ENCODE data around the gene SEMA6B.
A peak's percentile ranks its signal among the peaks of the same experiment; 100 is the strongest.

Gene SEMA6B

DNA sequence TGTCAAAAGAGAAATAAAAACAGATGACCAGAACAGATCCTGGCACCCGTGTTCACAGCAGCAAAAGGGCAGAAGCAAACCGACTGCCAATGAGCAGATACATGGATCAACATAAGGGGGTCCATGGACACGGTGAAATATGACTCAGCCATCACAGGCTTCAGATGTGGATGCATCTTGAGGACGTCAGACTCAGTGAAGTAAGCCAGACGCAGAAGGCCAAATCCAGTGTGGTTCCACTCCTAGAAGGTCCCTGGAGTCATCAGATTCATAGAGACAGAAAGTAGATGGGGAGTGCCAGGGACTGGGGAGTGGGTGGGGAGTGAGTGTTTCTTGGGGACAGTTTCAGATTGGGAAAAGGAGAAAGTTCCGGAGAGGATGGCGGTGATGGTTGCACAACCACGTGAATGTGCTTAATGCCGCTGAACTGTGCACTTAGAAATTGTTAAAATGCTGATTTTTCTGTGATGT is 28.8 kb upstream of the SEMA6B start:
- DNase-seq: no peak

DNA sequence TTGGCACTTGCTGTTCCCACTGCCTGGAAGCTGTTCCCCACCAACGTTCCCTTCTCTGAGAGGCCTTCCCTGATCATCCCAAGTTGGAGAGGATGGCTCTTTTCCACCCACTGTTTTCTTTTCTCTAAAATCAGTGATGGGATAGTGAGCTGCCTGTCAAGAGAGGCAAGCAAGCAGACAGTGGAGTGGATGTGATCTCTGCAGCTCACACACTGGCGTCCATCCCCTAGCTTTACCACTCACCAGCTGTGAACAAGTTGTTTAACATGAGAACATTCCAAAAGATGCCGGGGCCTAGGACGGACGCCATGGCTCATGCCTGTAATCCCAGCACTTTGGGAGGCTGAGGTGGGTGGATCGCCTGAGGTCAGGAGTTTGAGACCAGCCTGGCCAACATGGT is 28.0 kb upstream of the SEMA6B start:
- no peak for DNase-seq

DNA sequence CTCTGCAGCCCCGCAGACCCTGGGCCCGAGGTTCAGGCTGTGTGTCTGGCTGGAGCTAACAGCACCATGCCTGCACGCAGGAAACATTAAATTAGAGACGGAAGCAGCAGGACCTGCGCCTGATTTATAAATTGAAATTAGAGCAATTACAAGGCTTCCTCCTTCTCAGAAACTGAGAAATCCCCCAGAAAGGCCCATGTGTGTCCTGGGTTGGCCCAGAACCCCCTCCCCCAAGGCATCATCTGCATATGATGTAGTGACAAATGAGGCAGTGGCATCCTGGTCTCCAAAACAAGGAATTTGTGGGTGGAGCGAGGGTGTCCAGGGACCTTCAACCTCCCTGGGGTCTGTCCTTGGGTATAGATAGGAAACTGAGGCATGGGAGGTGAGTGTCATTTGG is 27.2 kb upstream of the SEMA6B start:
- DNase-seq: no peak

DNA sequence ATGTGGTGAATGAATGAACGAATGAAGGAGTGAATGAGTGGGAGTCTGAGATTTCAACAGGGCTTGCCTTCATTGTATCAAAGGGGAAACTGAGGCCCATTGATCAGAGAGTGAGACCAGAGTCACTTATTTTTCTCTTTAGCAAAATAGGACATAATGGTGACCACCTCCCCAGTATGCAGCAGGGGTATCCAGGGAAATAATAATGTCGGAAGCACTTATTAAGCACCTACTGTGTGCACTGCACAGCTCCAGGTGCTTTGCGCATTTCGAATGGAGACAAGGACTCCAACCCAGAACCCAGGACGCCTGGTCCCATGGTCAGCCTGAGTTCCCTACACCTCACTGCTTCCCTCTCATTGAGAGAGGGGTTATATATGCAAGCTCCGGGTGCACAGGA is 26.8 kb upstream of the SEMA6B start:
- no peak for DNase-seq

DNA sequence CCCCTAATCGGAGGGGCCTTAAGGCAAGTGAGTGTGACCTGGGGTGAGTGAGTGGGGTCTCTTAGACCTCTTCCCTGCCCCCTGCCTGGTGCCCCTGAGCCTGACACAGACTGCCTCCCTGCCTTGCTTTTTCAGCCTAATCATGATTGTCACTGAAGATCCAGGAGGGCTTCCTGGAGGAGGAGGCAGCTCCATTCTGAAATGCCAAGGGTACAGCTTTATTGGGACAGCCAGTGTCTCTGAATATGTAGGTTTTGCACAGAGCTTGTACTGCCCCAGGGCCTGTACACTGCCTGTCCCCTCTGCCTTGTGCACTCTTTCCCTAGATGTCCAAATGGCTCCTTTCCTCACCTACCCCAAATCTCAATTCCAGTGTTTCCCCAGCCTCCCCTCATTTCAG is 26.1 kb upstream of the SEMA6B start:
- no peak for DNase-seq

DNA sequence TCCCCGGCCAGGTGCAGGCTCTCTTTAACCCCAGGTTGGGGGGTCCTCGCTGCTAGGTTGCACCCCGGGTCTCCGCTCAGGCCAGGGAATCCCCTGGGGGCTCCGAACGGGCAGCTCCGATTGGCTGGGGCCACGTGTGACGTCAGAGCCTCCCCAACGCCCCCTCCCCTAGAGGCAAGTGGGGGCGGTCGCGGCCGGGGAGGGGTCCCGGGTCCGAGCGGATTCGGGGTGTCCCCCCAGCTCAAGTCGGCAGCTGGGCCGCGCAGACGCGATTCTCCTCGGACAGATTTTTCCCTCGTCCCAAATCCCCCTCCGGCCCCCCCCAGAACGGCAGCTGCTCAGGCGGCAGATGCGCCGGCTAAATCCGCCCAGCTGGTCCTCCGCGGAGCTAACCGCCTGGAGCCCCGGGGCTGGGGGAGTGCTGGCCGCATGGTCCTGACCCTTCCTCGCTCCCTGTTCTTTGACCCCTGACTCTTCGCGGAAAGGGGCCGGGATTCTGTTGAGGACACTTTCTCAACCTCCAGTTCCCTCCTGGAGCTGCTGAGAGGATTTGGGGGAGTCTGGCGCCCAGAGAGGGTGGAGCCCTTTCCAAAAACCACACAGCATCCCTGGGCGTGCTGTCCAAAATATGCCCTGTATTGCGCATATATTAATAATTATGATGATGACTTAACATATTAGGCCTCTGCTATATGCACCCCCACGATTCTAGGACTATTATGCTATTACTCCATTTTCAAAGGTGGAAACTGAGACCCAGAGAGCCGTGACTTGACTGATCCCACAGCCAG is 25.4 kb upstream of the SEMA6B start:
- no peak for DNase-seq

DNA sequence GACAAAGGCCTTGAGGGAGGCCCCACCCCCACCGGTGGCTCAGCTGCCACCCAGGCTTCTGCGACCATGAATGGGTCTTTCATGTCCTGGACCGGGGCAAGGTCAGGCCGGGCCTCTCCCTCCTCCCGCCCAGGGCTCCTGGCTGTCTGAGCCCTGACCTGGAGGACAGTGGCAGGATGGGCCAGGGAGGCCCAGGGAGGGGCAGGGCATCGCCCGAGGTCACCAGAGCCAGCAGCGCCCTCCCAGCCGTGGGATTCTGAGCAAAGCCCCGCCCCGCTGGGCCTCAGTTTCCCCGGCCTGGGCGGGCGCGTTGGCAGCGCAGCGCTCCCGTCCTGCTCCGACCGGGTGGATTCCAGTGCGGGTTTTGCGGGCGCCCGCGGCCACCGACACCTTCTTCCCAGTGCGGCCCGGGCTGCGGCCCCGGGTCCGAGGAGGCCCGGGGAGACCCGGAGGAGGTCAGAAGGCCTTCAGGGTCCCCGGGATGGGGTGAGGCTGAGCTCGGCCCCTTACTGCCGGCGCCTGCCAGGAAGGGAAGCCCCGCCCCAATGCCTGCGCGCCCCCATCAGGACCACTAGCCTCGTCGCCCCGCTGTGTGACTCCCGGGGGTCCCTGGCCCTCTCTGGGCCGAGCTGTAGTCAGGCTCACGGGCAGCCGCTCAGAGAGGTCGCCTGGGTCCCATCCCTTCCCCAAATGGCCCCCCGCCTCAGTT is 24.6 kb upstream of the SEMA6B start:
- no peak for DNase-seq

DNA sequence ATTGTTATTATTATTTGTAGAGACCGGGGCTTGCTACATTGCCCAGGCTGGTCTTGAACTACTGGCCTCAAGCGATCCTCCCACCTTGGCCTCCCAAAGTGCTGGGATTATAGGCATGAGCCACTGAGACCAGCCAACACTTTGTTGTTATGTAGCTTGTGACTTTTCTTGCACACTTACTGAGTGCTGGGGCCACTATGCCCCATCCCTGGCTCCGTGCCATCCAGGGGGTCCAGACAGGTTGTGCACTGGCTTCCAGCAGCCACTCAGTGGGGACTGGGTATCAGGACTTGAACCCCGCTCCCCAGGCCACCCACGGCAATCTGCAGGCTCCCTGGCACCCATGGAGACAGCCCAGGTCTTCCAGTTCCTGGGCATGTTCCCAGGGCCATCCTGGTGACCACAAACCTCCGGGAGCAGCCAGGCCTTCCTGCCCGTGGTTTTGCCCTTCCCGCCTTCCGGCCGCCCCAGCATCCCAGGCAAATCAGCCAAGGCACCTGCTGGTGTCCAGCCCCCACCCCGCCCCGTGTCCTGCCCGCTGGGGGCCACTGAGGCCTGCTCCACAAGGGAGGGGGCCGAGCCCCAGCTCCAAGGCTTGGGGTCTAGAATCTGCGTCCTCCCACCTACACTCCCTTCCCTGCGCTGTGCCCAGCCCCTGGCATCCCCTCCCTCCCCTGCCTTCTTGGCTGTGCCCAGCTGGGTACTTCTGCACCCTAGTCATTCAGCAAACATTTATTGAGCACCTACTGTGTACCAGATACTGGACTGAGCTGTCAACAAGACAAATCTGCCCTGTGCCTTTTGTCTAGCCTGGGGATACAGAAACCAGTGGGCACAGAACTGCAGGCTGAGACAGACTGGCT is 23.7 kb upstream of the SEMA6B start:
- no peak for DNase-seq

DNA sequence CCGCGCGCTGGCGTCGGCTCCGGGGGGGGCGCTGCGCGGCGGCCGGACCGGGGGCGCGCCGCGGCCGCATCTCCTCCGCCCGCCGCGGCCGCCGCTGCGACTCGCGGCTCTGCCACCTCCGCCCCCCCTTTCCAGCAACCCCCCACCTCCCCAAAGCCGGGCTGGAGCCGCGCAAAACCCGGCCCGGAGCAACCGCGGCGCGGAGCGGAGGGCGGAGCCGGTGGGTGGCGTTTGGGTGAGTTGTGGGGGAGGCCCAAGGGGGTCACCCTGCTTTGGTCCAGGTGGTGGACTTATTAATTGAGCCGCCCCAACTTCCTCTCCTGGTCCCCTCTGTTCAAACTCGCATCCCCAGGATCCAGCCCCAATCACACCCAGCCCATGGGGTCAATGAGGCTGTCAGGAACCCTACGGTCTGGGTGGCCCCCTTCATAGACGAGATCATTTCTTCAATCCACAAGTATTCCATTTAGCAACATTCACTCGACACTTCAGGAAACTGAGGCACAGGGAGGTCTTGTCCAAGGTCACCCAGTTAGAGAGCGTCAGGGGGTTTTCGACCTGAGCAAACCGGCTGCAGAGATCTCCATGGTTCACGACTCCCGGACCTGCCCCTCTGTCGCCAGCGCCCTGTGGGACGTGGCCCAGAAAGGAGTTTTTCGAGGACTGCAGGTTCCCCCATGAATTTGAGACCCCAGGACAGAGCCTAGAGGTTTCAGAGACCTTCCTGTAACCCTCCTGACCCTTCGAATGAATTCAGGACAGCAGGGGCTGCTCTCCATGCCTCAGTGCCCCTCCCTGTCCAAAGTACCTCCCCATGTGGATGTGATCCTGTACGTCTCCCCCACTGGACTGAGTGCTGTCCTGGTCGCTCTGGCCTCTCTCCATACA is 22.4 kb upstream of the SEMA6B start:
- no peak for DNase-seq

DNA sequence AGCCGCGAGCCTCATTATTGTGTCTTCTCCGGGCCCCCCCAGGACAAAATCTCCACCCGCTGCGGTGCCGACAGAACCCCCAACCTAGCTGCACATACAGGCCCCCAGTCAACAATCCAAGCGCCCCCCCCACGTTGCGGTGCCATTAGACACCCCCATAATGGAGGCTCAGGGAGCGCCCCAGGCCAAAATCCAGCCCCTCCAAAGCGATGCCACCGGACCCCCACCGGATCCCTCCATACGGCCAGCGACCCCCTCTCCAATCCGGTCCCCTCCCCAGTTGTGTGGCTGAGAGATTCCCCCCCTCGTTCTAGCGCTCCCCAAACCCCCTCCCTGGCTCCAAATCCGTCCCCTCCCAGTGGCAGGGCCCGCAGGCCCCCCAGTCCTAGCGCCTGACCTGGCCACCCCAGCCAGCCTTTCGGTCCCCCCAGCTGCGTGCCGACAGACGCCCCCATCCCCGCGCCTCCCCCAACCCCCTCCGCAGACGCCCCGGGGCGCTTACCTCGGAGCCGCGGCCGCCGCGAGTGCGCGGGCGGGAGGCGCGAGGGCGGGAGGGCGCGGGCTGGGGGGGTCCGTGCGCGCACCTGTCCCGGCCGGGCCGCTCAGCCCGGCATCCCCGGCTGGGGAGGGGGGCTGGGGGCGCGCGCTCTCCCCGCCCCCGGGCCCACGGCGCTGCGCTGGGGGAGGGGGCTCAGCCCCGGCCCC is 21.6 kb upstream of the SEMA6B start:
- no peak for DNase-seq

DNA sequence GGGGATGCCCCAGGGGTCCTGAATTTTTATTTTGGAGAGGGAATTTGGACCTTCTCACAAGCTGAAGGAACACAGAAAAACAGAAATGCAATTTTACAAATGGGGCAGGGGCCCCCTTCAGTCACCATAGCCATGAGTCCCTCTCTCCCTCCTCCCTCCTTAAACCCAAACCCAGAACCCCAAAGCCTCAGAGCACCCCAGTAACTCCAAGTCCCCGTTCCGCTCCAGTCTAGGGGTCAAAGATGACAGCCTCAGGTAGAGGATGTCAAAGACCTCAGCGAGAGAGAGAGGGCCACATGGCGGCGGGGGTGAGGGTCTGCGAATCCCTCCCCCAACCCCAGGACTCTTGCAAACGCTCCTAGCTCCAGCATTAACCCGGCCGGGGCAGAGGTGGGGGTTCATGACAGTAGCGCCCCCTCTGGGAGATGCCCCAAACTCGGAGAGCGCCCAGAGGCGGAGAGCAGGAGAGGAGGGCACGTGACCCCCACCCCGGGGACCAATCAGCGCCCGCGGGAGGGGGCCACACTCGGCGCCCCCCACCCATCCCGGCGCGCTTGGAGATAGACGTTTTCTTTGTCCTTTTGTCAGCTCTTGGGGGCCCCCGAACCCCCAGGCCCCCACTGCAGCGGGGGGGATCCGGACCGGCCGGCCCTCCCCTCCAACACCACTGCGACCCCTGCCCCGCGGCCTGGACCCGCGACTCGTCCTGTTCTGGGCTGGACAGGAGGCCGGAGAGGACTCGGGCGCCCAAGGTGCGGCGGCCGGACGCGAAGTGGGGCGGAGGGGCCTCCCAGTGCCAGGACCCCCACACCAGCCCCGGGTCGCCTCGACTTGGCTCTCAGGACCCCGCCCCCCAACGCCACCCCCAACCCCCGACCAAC is 20.8 kb upstream of the SEMA6B start:
- DNase-seq: no peak

DNA sequence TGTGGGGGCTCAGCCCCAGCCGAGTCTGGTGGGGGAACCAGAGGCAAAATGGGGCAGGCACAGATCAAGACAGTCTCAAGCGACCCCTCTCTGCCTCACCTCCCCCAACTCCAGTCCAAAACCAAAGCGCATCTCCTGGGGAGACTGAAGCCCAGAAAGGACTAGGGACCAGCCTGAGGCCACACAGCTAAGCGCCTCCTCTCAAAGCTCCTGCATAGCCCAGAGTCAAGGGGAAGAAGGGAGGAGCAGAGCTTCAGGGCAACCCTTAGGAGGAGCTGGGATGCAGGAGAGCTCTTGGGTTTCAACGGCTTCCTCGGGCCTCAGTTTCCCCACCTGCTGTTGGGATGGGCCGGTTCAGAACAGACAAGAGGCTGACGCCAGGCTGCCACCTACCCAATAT is 19.9 kb upstream of the SEMA6B start:
- no peak for DNase-seq

DNA sequence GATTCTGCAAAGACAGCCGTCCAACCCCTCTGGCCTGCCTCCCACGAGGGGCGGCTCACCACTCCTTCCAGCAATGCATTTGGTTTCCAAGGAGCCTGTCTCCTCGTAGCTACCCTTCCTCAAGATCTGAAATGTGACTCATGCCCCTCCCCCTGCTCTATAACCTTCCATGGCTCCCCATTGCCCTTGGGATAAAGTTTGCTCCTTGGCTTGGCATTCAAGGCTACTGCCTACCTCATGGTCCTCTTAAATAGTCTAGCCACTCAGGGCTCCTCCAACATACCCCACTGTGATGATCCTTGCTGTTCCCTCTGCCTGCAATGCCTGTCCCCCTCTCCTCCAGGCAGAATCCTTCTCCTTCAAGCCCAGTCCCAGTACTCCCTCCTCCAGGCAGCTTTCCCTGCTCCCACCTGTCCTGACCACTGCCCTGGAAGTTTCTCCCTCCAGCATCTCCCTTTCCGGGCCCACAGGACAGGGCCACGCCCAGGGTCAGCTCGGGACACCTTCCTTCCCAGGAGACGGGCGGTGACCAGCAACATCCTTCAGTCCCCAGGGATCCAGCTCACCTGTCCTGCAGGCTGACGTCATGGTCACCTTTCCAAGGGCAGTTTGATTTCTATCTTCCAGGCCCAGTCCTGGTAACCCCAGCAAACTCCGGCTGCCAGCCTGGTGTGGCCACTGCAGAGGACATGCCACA is 19.2 kb upstream of the SEMA6B start:
- DNase-seq: no peak

DNA sequence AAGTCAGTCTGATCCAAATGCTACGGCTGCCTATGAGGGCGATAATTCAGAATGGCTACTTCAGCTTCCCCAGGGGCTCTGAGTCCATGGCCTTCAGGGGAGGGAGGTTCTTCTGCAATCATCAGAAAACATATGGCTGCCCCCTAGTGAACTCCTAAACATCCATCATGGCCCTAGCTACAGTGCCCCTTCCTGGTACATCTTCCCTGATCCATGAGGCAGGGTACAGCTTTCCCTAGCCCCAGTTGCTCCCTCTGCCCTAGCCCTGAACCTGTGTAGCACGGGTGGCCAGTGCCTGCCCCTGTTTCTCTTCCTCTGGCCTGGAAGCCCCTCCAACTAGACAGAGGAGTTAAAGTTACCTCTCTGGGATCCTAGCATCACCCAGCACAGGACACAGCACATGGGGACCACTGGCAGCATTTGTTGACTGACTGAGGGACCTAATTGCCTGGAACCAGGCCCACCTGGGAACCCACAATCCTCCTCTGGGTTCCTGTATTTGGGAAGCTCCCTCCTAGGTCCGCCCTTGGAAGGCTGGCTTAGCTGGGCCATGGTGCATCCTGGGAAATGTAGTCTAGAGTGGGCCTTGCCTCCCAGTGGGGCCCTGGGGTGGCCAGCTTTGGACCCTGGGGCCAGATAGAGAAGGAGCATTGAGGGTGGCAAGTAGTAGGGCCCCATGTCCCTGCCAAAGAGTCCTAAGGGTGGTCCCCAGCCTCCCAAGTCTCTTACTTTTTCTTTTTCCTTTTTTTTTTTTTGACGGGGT is 17.7 kb upstream of the SEMA6B start:
- no peak for DNase-seq

DNA sequence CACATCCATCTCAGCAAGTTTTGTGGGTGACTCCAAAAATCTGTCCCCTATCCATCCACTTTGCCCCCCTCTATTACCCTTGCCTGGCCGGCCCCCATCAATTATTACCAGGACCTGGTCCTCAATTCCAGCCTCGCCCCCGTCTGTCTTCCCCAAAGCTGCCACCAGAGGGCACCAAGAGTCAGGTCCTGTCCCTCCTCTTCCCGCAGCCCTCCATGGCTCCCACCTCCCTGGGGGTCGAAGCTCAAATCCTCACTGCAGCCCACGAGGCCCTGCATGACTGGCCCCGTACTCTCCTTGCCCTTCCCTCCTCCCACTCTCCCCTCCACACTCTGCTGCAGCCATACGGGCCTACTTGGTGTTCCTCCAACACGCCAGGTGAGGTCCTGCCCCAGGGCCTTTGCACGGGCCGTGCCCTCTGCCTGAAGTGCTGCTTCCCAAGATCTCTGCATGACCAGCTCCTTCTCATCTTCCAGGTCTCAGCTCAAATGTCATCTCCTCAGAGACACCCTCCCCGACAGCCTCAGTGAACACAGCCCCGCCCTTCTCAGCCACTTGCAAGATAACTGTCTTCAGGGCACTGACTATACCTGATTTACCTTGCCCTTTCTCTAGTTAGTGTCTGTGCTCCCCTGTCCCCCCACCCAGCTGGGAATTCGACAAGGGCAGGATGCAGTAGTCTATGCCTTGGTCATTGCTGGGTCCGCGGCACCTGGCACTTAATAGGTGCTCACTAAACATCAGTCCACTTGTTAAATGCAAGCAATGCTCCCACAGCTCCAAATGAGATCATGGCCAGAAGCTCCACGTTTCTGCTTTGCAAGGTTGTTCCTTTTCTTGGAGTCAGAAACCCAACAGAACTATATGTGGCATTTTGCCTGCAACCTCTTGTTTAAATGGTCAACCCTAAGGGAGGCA is 16.8 kb upstream of the SEMA6B start:
- DNase-seq: peak; percentile 88

DNA sequence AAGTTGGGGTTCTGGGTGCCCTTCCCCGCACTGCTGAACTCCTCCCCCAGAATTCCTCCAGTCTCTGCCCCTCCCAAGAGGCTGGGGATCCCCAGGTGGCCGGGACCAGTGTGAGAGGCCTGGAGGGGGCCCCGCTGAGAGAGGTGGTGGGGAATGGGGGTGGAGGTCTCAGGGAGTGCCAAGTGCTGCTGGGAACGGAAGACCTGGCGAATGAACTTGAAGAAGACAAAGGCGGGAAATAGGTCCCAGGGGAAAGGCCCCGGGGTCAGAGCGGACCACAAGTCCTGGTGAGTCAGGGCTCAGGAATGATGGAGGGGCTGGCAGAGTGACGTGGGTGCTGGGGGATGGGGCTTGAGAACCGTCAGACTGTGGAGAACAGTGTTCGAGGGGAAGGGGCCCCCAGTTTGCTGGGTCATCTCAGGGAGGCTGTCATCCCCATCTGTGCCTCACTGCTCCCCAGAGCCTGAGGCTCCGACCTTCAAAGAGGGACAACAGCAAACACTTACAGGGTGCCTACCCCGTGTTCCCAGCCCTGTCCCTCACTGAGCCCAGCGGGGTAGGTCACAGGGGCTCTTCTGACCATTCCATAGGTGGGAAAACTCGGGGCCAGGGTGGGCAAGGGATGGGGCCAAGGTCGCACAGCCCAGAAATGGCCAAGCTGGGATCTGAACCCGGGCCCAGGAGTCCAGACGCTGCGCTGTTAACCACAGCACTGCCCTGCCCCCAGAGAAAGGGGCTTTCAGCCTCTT is 16.0 kb upstream of the SEMA6B start:
- DNase-seq: no peak

DNA sequence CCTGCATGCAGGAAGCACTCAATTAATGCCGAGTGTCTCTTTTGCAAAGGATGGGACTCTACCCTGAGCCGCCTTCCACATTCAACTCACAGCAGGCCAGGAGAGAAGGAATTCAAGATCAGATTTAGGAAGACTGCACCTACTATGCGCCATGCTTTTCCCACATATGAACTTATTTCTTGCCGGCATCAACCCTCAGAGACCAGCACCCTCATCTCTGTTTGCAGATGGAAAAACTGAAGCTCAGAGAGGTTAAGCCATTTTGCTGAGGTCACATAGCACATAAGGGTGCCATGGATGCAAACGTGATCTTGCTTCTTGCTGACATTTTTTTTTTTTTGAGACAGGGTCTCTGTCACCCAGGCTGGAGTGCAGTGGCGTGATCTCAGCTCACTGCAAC is 14.2 kb upstream of the SEMA6B start:
- no peak for DNase-seq

Measured in activated CD8-positive, alpha-beta memory T cell treated with anti-CD3 and anti-CD28 coated beads for 24 hours (primary cell).